H1 (cell line): Measurements from ENCODE around the gene ACACA. TPM values are rescaled to one million over a fixed set of nuclear protein-coding genes. Genes with fewer than 3 reads are reported as not detected.

Source experiments
- ASH2L ChIP-seq: fragments of 200-600, 300-600 bp; sonication (generic); IDR thresholded peaks from one replicate; pipeline ENCODE4 v1.7.1; 2017; ENCODE audit warnings: low read length
- POLR2A ChIP-seq, 2 experiments: IDR thresholded peaks; 1 replicate in 1 of 2; 2 replicates in 1 of 2; pipeline ENCODE4 v1.6.1; 2011; ENCODE audit warnings: low read depth in 2 of 2, low read length in 2 of 2, mild to moderate bottlenecking in 2 of 2; ENCODE audit errors: control extremely low read depth in 1 of 2
- POLR2AphosphoS5 ChIP-seq: IDR thresholded peaks from 2 replicates; pipeline ENCODE4 v1.6.1; 2011; ENCODE audit warnings: low read depth, low read length
- YY1 ChIP-seq: IDR thresholded peaks from 2 replicates; pipeline ENCODE4 v1.6.1; 2011; ENCODE audit warnings: low read depth, mild to moderate bottlenecking, low read length
- polyA plus RNA-seq, 7 experiments: library from polyadenylated mRNA; depleted of rRNA in 3 of 7; stranded (reverse) in 5 of 7; unstranded in 2 of 7; fragments of >200 nt in 5 of 7; fragments of 200-250 nt in 2 of 7; gene quantifications; 1 replicate in 5 of 7; 2 replicates in 1 of 7; 4 replicates in 1 of 7; pipeline versions ENCODE4 v1.2.1 to v1.2.3, GENCODE V29; 2011 to 2013; ENCODE audit warnings: missing spikeins in 2 of 7, mixed read lengths in 2 of 7
- total RNA-seq: library from RNA; stranded (reverse); fragmentation: NEBNext Ultra II Directional; extraction: Animal tissue kit (Norgen Biotek cat#: 25700); gene quantifications from 2 replicates; pipeline ENCODE4 v1.2.1, GENCODE V29; 2021
- TF ChIP-seq, protein P1 (sequence below): fragments of 300-600 bp; sonication (generic); IDR thresholded peaks from 2 replicates; pipeline ENCODE4 v1.7.1; 2012; ENCODE audit warnings: low read length, moderate library complexity, mild to moderate bottlenecking, inconsistent platforms; ENCODE audit not compliant: insufficient replicate concordance
- TF ChIP-seq, protein P2 (sequence below): IDR thresholded peaks from 2 replicates; pipeline ENCODE4 v1.6.1; 2011; ENCODE audit warnings: low read length, improper control_type of control experiment

The ACACA gene
- total and polyA plus RNA-seq, 2 of the 8 experiments (the other 6 are each of a cell fraction or from before 2014, with no cell fraction given): 74.0 to 160 TPM

- TF ChIP-seq, protein P1, sequence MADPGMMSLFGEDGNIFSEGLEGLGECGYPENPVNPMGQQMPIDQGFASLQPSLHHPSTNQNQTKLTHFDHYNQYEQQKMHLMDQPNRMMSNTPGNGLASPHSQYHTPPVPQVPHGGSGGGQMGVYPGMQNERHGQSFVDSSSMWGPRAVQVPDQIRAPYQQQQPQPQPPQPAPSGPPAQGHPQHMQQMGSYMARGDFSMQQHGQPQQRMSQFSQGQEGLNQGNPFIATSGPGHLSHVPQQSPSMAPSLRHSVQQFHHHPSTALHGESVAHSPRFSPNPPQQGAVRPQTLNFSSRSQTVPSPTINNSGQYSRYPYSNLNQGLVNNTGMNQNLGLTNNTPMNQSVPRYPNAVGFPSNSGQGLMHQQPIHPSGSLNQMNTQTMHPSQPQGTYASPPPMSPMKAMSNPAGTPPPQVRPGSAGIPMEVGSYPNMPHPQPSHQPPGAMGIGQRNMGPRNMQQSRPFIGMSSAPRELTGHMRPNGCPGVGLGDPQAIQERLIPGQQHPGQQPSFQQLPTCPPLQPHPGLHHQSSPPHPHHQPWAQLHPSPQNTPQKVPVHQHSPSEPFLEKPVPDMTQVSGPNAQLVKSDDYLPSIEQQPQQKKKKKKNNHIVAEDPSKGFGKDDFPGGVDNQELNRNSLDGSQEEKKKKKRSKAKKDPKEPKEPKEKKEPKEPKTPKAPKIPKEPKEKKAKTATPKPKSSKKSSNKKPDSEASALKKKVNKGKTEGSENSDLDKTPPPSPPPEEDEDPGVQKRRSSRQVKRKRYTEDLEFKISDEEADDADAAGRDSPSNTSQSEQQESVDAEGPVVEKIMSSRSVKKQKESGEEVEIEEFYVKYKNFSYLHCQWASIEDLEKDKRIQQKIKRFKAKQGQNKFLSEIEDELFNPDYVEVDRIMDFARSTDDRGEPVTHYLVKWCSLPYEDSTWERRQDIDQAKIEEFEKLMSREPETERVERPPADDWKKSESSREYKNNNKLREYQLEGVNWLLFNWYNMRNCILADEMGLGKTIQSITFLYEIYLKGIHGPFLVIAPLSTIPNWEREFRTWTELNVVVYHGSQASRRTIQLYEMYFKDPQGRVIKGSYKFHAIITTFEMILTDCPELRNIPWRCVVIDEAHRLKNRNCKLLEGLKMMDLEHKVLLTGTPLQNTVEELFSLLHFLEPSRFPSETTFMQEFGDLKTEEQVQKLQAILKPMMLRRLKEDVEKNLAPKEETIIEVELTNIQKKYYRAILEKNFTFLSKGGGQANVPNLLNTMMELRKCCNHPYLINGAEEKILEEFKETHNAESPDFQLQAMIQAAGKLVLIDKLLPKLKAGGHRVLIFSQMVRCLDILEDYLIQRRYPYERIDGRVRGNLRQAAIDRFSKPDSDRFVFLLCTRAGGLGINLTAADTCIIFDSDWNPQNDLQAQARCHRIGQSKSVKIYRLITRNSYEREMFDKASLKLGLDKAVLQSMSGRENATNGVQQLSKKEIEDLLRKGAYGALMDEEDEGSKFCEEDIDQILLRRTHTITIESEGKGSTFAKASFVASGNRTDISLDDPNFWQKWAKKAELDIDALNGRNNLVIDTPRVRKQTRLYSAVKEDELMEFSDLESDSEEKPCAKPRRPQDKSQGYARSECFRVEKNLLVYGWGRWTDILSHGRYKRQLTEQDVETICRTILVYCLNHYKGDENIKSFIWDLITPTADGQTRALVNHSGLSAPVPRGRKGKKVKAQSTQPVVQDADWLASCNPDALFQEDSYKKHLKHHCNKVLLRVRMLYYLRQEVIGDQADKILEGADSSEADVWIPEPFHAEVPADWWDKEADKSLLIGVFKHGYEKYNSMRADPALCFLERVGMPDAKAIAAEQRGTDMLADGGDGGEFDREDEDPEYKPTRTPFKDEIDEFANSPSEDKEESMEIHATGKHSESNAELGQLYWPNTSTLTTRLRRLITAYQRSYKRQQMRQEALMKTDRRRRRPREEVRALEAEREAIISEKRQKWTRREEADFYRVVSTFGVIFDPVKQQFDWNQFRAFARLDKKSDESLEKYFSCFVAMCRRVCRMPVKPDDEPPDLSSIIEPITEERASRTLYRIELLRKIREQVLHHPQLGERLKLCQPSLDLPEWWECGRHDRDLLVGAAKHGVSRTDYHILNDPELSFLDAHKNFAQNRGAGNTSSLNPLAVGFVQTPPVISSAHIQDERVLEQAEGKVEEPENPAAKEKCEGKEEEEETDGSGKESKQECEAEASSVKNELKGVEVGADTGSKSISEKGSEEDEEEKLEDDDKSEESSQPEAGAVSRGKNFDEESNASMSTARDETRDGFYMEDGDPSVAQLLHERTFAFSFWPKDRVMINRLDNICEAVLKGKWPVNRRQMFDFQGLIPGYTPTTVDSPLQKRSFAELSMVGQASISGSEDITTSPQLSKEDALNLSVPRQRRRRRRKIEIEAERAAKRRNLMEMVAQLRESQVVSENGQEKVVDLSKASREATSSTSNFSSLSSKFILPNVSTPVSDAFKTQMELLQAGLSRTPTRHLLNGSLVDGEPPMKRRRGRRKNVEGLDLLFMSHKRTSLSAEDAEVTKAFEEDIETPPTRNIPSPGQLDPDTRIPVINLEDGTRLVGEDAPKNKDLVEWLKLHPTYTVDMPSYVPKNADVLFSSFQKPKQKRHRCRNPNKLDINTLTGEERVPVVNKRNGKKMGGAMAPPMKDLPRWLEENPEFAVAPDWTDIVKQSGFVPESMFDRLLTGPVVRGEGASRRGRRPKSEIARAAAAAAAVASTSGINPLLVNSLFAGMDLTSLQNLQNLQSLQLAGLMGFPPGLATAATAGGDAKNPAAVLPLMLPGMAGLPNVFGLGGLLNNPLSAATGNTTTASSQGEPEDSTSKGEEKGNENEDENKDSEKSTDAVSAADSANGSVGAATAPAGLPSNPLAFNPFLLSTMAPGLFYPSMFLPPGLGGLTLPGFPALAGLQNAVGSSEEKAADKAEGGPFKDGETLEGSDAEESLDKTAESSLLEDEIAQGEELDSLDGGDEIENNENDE: no peak
- TF ChIP-seq, protein P2, sequence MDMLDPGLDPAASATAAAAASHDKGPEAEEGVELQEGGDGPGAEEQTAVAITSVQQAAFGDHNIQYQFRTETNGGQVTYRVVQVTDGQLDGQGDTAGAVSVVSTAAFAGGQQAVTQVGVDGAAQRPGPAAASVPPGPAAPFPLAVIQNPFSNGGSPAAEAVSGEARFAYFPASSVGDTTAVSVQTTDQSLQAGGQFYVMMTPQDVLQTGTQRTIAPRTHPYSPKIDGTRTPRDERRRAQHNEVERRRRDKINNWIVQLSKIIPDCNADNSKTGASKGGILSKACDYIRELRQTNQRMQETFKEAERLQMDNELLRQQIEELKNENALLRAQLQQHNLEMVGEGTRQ: no peak
- TF ChIP-seq YY1 (no peak), ASH2L (no peak), POLR2A (IDR thresholded peaks at IDR 0.05; ENCODE audit: control extremely low read depth in 1 of 2, low read depth in 2 of 2, low read length in 2 of 2) (no peak), POLR2AphosphoS5 (no peak)
Observed at GRCh38 chr17:37167756-37168155, 238.9 kb downstream of the ACACA start (continued).
